HG03469 (cell line): ENCODE data around the gene MACC1.

Experiments
- ATAC-seq: cut with Tn5 transposase; IDR thresholded peaks from one replicate; pipeline ENCODE4 v1.9.1; 2021; ENCODE audit warnings: mild to moderate bottlenecking, moderate library complexity, moderate number of reproducible peaks; ENCODE audit not compliant: unreplicated experiment

Gene MACC1

GRCh38 chr7:20183086-20183485 lies 34.1 kb downstream of the MACC1 start:
- no peak for ATAC-seq

GRCh38 chr7:20176578-20177242 lies 40.5 kb downstream of the MACC1 start:
- ATAC-seq: no peak

GRCh38 chr7:20173828-20174227 lies 43.4 kb downstream of the MACC1 start:
- ATAC-seq: no peak

GRCh38 chr7:20172736-20173334 lies 44.3 kb downstream of the MACC1 start:
- ATAC-seq: no peak

DNA sequence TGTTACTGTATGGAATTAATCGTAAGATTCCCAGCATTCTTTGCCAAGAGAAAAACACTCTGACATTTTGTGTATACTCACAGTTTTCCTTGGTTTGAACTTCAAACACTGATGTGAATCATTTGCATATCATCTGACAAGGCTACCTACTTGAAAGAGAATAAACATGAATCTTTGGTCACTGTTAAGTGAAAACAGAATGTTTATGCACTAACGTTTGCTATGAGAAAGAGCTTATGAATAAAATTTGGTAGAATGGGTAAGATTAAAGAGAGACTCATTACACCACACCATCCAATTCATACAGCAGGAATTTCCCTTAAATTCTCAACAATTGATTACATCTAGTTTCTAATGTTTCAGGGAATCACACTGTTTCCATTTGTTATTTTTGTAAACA lies 46.6 kb downstream of the MACC1 start:
- ATAC-seq: no peak

DNA sequence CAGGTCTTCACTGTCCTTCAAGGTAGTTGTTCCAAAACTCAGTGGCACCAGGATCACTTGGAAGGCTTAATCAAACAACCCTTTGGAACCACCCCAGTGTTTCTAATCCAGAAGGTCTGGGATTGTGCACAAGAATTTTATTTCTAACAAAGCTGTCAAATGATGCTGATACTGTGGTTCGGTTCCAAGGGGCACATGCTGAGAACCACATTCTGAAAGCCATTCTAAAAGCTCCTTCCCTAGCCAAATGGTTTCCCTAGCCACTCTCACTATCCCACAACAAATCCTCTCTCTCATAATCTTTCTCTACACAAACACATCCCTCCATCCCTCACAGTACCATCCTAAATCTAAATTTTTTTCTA lies 52.1 kb downstream of the MACC1 start:
- no peak for ATAC-seq

DNA sequence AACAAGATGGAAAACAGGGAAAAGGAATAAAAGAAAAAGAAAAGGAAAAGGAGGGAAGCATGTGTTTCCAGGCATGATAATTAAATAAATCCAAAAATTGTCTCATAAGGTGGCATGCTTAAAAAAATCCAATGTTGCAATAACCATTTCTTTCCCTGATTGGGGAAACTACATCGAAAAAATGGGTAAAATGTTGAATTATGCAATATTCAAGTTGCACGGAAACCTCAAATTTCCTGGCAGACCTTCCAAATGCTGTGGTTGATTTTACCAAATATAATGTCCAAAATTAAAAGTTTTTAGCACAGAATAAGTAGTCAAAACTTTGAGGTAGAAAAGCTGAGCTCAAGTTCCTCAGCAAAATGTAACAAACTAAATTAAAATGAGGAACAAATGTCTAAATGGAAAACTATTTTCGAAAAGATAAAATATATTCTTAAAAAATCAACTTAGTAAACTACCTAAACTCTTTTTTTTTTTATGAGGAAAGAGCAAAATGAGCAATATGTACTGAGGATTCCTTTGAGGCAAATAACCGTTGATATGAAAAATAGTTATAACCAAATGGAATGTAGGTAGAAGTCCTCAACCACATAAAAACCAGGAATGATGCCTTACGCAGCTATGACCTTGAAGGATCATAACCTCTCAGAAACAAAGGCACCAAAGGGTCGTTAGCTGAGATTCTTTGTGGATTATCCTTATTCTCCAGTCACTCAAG lies 52.6 kb downstream of the MACC1 start:
- ATAC-seq: no peak

DNA sequence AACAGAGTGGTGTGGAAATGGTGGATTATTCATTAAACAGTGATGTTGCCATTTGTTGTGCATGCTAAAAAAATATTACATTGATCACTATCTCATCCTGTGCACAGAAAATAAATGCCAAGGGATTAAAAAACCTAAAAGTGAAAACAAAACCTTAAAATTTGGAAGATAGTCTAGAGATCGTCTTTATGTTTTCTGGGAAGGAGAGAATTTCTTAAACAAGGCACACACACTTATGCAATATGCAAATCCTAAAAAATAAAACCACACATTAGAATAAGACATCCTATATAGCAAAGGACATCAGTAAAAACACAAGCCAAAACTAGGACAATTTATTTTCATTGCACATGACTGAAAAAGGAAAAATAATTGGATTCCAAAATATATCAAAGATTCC lies 54.5 kb downstream of the MACC1 start:
- no peak for ATAC-seq

DNA sequence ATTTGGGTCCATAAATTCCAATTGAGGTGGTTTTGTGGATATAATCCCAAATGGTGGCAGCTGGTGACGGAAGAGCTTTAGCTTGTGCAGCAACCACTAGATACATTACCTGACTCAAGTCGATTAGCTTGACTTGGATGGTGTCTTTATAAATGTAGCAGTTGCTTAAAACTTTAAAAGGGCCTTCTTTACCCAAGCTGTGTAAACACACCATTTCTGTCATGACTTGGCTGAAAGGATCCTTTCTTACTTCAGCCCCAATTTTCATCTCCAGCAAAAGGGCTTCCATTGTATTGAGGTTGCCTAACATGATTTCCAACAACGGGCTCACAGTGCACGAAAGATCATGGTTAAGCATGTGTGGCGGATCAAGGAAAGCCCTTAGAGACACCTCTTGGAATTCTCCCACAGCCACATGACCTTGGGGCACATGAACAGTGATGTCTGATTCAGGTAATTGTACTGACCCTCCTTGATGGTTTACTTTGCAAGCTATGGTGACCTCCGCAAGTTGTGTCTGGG lies 57.9 kb downstream of the MACC1 start:
- ATAC-seq: no peak

DNA sequence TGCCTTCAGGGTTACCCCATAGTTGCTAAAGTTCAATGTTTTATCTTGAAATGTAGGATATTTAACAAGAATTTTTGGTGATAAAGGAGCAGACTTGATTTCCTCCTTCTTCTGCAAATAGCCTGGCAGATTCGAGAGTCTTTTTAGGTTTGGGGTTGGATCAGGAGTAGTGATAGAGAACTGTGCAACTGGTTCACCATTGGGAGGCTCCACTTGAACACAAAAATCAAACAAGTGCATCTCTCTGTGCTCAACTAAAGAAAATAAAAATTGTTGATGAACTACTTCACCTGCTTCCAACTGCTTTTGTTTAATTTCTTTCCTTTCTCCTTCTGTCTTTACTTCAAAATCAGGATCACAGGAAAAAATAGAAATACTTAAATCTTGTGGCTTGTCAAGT lies 58.5 kb downstream of the MACC1 start:
- no peak for ATAC-seq

DNA sequence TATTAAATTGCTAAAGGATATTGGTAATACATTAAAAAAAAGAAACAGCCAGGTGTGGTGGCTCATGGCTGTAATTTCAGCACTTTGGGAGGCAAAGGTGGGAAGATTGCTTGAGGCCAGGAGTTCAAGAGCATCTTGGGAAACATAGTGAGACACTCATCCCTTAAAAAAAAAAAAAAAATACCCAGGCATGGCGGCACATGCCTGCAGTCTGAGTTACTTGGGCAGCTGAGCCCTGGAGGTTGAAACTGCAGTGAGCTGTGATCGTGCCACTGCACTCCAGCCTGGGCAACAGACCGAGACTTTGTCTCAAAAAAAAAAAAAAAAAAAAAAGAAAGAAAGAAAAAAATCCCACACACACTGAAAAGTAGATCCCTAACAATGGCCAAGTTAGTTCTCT lies 59.7 kb downstream of the MACC1 start:
- no peak for ATAC-seq

- no peak for ATAC-seq
These were observed 63.2 kb downstream of the MACC1 start for GRCh38 chr7:20153999-20154398.

GRCh38 chr7:20153567-20153966 lies 63.6 kb downstream of the MACC1 start:
- ATAC-seq: no peak

DNA sequence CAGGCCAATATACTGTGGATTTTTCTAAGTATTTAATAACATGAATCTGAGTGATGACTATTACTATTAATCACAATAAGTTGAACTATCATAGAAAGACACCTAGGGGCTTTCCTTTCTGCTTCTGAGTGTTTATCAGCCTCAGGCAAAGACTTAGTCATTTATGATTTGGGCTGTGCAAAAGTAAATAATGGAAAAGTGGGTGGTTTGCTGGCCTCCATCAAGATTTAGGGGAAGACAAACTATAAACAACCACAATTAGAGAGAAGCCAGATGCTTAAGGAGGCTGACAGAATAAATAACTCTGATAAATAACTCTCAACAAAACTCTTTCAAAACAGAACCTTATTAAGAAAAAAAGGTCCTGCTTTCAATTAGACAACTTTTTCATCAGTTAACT lies 64.7 kb downstream of the MACC1 start:
- no peak for ATAC-seq

DNA sequence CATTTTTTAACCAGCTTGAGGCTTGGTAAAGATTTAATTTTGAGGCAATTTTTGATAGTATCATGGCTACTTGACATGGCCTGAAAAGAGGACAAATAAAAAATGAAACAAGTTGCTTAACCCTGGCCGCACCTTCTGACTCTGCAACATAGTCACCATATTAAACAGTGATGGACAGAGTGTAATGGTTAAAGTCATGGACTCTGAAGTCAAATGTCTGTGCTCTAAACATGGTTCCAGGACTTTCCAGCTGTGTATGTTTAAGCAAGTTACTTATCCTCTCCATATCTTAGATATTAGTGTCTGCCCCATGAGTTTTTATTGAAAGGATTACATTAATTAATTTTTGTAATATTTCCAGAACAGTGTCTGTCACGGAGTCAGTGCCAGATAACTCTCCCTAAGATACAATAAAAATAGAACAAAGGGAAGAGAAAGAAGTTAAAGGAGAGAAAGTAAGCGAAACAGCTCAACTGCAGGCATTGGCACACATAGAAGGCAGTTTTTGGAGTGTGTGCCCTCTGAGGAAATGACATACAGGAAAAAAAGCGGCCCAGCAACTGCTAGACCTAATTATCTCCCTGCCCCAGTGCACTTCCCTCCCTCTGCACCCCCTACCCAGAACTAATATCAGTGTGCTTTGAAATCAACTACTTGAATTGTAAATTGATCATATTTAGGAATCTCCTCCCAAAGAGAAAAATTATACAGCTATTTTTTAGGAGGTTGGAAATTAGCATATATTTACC lies 65.3 kb downstream of the MACC1 start:
- ATAC-seq: no peak

DNA sequence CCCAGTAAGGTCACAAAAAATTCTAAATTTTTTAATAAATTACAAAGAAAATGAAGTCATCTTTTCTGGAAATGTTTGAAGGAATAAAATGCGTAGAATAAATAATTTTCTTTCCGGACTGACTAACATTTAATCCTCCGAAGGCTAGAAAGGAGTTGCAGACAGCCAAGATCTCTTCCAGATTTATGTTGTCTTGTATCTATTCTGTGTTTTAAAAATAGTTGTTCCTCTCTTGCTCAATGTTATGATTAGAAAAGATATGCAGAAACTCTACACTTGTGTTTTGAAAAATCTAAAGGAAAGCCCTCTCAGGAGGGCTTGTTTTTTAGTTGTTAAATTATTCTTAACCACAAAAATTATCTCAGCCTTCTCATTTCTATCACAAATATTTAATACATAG lies 70.7 kb downstream of the MACC1 start:
- ATAC-seq: no peak

DNA sequence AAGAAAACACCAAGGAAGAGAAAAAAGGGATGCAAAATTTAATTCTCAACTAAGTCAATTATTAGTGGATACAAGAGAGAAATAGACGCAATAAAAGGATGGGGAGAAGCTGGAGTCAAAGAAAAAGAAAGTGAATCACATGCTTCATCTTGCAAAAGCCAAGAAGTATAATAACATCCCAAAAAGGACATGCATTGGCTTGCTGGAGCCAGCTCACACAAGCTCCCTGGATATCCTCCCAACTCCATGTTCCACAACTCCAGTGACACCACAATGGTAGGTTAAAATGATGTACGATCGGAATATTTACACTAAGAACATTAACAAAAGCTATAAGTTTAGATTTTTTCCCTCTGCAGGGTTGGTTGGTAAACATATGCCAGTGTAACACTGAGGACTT lies 72.4 kb downstream of the MACC1 start:
- no peak for ATAC-seq

DNA sequence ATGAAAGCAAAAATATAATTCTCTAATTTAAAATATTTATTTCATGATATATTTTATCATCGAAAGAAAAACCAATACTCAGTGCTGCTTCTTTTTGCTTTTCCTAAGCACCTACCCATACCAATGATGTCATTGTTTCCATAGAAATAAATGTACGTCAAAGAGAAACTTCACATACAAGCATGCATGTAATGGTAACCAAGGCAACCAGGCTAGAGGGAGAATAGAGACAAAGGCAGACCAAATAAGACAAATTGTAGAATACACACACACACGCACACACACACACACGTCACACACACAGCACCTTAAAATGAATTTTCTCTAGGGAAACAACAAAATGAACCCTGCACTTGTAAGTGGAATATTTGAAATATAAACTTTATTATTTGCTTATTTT lies 75.5 kb downstream of the MACC1 start:
- ATAC-seq: no peak

DNA sequence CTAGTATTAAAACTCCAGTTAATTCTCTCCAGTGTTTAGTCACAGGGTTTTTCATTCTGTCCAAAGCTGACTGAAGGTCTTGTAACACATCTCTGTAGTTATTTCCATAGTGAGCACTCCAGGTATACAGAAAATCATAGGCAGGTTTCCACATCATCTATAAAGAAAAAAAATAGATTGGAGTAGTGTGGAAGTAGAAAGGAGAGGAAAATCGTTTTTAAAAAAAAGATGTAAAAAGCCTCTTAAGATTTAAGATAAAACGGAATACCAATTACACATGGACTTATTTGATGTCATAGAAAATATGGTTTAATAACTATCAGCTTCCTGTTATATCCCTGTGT lies 76.2 kb downstream of the MACC1 start:
- ATAC-seq: no peak

GRCh38 chr7:20140291-20141001 lies 76.7 kb downstream of the MACC1 start:
- ATAC-seq: no peak

DNA sequence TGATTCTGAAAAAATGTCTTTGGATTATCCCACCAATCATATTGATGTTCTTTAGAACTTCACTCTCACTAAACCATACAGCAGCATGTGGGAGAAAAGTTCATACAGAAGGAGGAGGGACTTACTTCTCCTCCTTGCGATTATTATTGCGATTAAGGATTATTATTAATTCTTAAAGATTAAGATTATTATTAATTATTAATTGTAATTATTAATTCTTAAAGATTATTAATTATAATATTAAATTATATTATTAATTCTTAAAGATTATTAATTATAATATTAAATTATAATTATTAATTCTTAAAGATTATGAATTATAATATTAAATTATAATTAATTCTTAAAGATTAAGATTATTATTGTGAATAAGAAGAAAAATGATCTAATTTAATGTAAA lies 80.5 kb downstream of the MACC1 start:
- no peak for ATAC-seq
